GM10847 (cell line): ENCODE measurements around the gene AGER.

ENCODE experiments used
- POLR2A ChIP-seq: IDR thresholded peaks from 2 replicates; pipeline ENCODE4 v1.6.1; 2011; ENCODE audit not compliant: insufficient read length; ENCODE audit errors: extremely low read depth

Gene AGER

GRCh38 chr6:32166411-32167061 lies 17.5 kb downstream of the AGER start:
- no peak for TF ChIP-seq POLR2A

GRCh38 chr6:32164295-32164694 lies 19.8 kb downstream of the AGER start, which contains the start of gene EGFL8:
TSS of gene EGFL8 (plus strand) at chr6:32164595. CDS start at chr6:32166166, 1,571 bp downstream.
- TF ChIP-seq POLR2A, result no peak

- no peak for TF ChIP-seq POLR2A
Measured at GRCh38 chr6:32163559-32164258, 20.3 kb downstream of the AGER start.

- no peak for TF ChIP-seq POLR2A
Measured at GRCh38 chr6:32158052-32158451, 26.0 kb downstream of the AGER start.

- no peak for TF ChIP-seq POLR2A
Measured at GRCh38 chr6:32156891-32157290, 27.2 kb downstream of the AGER start.

GRCh38 chr6:32154514-32155161 lies 29.4 kb downstream of the AGER start:
- TF ChIP-seq POLR2A, result no peak

GRCh38 chr6:32153564-32154513 lies 30.2 kb downstream of the AGER start, which contains the start of gene PPT2:
TSS of gene PPT2 (plus strand) at chr6:32154141. CDS start at chr6:32154595, 454 bp downstream.
- TF ChIP-seq POLR2A, result no peak

- TF ChIP-seq POLR2A, result no peak
Measured at GRCh38 chr6:32152769-32153563, 31.1 kb downstream of the AGER start.

GRCh38 chr6:32151863-32152768 lies 31.9 kb downstream of the AGER start, which contains the start of gene PRRT1:
TSS of gene PRRT1 (minus strand) at chr6:32151939. CDS start at chr6:32151827, 112 bp downstream.
- no peak for TF ChIP-seq POLR2A

- TF ChIP-seq POLR2A, result no peak
Measured at GRCh38 chr6:32151181-32151862, 32.7 kb downstream of the AGER start.

GRCh38 chr6:32149932-32150870 lies 33.9 kb downstream of the AGER start:
- no peak for TF ChIP-seq POLR2A
